HG03103 (cell line): Measurements from ENCODE around the gene CCN2.

ENCODE experiments used
- ATAC-seq: cut with Tn5 transposase; IDR thresholded peaks from one replicate; pipeline ENCODE4 v1.9.1; 2021; ENCODE audit warnings: low read depth; ENCODE audit not compliant: unreplicated experiment

Gene CCN2, protein sequence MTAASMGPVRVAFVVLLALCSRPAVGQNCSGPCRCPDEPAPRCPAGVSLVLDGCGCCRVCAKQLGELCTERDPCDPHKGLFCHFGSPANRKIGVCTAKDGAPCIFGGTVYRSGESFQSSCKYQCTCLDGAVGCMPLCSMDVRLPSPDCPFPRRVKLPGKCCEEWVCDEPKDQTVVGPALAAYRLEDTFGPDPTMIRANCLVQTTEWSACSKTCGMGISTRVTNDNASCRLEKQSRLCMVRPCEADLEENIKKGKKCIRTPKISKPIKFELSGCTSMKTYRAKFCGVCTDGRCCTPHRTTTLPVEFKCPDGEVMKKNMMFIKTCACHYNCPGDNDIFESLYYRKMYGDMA

DNA sequence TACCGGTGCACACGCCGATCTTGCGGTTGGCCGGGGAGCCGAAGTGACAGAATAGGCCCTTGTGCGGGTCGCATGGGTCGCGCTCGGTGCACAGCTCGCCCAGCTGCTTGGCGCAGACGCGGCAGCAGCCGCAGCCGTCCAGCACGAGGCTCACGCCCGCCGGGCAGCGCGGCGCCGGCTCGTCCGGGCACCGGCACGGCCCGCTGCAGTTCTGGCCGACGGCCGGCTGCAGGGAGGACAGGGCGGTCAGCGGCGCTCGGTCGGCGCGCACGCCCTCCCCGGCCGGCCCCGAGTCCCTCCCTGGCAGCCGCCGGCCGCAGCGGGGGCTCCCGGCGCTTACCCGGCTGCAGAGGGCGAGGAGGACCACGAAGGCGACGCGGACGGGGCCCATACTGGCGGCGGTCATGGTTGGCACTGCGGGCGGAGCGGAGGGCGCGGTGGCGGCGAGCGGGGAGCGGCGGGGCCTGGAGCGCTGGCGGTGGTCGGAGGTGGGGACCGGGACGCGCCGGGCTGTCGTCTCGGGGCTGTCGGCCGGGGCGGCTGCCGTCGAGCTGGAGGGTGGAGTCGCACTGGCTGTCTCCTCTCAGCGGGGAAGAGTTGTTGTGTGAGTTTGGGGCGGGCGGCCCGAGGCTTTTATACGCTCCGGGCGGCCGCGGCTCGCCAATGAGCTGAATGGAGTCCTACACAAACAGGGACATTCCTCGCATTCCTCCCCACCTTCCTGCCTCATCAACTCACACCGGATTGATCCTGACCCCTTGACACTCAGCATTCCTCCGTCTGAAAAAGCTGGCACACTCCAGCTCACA, at the start of gene CCN2:
TSS of gene CCN2 (minus strand) at position 606 of the 809 bp plus-strand sequence. CDS start at position 406, 200 bp downstream.
- no peak for ATAC-seq

DNA sequence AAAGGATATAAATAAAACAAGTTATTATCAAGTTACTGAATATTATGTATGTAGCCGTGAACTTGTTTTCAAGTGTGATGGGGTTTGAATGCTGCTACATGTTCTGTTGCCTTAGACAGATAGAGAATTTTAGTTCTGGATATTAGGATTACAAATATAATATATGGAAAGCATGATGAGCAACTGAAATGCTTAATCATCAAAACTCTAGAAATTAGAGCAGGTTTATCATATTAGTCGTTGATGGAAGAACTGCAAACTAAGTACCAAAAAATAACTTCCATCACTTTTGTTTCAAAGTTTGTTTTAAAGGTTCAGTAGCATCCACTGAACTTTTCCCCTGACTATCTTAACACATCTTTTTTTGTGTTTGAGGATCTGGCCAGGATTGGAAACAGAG, 49.1 kb upstream of the CCN2 start:
- ATAC-seq, result no peak

- no peak for ATAC-seq
Measured at GRCh38 chr6:131999545-132000146, 48.5 kb upstream of the CCN2 start.

DNA sequence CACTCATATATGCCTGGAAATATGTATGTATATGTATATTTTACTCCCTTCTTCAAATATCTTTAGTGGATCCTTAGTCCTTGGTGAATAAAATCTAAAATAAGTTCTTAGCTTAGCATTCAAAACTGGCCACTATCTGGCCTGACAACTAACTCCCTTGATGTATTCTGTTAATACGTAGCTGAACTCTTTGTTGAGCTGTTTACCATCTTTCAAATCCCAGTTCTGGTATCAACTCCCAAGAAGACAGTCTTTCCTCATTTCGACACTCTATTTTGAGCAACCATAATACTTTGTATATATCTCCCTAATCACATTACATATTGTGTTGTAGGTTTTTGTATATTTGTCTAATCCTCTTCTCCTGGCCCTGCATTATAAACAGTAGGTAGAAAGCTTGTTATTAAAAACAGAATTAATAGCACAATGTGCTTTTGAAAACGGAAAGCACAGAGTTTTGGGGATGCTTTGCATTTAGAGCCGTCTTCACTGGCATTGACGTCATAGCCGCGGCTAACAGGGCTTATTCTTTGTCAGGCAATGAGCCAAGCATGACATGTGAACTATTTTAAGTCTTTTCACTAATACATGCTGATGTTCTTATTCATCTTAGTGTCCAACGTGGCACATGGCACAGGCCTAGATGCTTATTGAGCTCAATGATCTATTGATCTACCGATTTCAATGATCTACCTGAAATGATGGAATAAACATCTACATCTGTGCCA, 47.2 kb upstream of the CCN2 start:
- ATAC-seq, result no peak

DNA sequence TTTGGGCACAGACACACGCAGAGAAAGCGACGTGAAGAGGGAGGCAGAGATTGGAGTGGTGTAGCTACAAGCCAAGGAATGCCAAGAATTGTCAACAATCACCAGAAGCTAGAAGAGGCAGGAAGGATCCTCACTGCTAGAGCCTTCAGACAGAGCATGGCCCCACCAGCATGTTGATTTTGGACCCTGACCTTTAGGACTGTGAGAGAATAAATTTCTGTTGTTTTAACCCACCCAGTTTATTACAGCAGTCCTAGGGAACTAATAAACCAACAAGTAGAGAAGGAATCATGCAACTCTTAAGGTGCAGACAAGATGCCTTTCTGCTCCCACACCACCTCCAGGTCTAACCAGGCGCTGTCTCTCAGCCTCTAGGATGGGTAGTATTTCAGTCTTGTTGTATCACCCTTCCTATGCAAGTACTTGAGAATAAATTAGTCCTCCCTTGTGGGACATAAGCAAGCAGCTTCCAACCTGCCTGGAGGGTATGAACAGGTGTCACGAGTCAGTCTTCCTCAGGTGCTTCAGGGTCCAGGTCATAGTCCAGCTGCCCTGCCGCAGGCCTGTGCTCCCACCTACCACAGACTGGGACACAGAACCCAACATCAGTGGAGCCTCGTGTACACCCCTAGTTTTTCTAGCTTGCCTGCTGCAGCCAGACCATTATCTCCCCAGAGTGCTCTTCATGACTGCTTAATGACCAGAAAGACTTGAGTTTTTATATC, 46.4 kb upstream of the CCN2 start:
- ATAC-seq, result no peak

GRCh38 chr6:131995917-131996316, 44.7 kb upstream of the CCN2 start:
- no peak for ATAC-seq

DNA sequence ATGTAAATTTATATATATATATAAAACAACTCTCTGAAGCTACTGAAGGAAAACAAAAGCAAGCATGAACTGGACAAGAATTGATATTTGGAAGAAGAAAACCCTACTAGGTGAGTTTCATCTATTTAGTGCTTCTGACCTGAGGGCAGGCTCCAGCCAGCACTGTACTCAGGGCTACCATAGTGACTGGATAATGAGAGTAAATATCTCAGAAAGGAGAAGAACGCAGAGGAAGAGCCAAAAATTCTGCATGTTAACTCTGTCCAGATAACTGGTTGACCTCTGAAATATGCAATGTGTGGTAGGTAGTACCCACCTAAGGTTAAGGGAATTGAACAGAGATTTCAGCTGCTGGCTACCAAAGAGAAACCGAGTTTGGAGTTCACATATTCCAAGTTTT, 41.4 kb upstream of the CCN2 start:
- ATAC-seq, result no peak

DNA sequence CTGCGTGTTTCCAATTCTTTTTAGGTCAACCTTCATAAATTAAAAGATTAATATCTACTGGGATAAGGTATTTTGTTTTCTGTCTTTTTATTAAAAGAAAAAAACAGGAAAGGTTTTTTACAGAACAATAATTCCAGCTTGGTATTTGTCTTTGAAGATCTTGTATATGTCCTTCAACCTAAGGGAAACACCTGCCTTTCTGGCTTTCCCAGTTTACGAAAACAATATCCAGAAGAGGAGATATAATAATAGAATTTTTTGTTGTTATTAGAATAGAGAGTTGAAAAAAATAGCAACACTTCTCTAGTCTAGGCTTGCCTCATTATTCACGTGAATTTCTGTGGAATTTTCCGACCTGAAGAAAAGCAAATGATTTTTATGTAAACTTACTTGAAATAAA, 37.9 kb upstream of the CCN2 start:
- no peak for ATAC-seq

DNA sequence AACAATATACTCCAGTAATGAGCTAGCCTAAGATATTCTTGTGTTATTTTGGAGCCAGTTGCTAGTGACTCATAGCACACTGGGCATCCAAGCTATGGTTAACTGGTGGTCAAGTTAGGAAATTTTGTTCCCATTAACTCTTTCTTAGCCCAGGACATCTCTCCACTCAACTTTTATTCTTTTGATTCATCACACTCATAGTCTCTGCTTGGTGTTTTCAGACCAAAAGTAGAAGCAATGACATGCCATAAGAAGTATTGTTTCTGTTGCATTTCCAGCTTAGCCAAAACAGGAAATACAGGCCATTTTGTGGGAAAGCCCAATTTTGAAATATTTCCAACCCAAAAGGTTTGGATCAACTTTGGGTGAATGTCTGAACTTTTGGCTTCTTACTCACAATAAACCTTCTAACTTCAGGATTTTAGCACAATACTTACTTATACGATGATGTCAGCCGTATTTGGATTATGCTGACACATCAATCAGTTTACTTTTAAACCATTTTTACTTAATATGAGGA, 31.6 kb upstream of the CCN2 start:
- ATAC-seq, result no peak

GRCh38 chr6:131981624-131981978, 30.4 kb upstream of the CCN2 start:
- no peak for ATAC-seq

DNA sequence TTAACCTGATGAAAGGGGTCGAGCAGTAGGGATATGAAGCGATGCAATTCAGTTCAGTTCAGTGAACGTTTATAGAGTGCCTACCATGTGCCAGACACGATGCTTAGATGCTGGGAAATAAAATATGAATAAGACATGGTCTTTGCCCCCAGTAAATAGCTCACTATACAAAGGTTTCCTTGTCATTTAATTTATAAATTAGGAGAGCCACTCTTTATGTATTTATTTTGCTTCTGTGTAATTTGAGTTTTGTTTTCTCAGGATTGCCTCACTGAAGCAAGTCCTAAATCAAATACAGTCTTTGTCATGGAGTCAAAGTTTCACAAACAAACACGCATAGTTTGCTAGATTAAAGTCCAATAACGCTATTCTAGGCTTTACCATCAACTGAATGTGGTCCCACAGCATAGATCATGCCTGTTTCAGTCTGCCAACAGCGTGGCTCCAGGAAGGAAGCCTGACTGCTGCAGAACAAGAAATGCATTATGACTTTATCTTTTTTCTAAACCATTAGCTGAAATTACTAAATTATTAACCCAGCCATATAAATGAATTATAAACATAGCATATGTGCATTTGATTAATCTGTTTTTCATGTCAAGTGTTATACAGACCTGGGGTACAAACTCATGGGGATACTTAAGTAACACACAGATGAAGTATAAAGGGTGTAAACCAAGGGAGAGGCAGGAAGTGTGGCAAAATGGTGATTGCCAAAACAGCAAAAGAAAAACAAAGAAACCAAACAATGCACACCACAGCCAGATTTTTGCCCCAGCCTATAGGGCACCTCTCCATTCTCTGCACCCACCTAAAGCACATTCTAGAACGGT, 29.8 kb upstream of the CCN2 start:
- no peak for ATAC-seq

DNA sequence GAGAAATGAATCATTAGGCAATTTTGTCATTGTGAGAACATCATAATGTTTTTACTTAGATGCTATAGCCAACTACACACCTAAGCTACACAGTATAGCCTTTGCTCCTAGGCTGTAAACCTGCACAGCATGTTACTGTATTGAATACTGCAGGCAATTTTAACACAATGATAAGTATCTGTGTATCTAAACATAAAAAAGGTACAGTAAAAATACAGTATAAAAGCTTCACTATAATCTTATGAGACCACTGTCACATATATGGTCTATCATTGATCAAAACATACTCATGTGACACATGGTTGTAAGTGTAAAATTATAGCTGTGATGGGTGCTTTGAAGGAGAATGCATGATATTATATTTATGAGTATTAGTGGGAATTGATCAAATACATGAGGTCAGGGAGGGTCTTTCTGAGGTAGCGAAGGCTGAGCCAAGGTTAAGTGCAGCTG, 29.2 kb upstream of the CCN2 start:
- no peak for ATAC-seq

GRCh38 chr6:131979515-131980337, 28.6 kb upstream of the CCN2 start:
- no peak for ATAC-seq

DNA sequence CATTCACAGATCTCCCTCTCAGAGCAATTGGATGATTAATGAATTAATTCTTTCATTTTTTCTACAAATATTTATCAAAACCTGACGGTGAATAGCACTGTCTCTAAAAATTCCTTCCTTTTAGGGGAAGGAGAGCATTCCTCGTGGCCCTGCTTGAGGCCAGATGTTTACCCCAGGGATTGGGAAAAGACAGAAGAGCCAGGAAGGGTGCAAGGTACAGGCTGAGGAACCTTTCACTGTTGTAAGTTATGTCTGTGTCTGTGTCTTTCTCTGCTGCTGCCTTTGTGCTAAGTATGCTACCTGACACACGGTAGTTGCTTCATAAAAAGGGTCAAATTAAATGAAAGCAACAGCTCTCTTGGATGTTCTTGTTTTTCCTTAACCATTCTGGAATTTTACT, 27.4 kb upstream of the CCN2 start:
- ATAC-seq, result no peak

DNA sequence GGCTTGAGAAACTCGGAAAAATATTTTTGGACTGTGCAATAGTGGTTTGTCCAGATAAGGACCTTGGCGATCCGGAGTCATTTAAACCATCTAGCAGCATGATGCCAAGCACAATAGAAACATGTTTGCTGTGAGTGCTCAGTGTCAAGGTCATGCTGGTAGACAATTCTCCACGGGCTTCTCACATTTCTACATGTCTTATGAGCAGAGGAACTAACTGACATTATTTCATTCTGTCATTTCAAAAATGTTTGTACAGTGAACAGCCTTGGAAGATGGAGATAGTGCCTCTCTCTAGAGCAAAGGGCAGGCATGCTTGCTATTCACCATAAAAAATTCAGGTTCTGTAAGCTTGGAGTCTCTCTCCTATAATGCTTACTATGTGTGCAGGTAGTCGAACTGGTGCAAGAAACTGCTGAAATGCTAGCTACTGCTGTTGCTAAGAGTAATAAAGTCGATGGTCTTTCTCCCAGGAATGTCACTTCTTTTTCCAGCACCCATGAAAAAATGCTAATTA, 25.4 kb upstream of the CCN2 start:
- ATAC-seq, result no peak

- no peak for ATAC-seq
Measured at GRCh38 chr6:131972741-131973140, 21.6 kb upstream of the CCN2 start.

GRCh38 chr6:131970076-131970859, 19.1 kb upstream of the CCN2 start:
- no peak for ATAC-seq
